GM13976 (cell line): ENCODE data around the gene AFF2.

Experiments used
- DNase-seq: peaks from one replicate; pipeline ENCODE4 v3.0.0; 2012; ENCODE audit warnings: low spot score
- in situ Hi-C: fragments of 300-500 bp; cut with MboI; formaldehyde crosslinking; loops from one replicate; pipeline ENCODE4 v1.12.0; 2022; ENCODE audit warnings: low sequenced_read_pairs, mixed read lengths, inconsistent platforms; ENCODE audit not compliant: unreplicated experiment
- TF ChIP-seq, protein P1 (sequence below): IDR thresholded peaks from 2 replicates; pipeline ENCODE4 v1.5.1; 2012; ENCODE audit warnings: borderline replicate concordance, mild to moderate bottlenecking; ENCODE audit not compliant: insufficient read depth; ENCODE audit errors: extremely low read depth, missing control alignments, control extremely low read depth

AFF2 gene

GRCh38 chrX:148610328-148610698 lies 109.9 kb downstream of the AFF2 start:
- in situ Hi-C loops = no loop called here
- TF ChIP-seq, protein P1, sequence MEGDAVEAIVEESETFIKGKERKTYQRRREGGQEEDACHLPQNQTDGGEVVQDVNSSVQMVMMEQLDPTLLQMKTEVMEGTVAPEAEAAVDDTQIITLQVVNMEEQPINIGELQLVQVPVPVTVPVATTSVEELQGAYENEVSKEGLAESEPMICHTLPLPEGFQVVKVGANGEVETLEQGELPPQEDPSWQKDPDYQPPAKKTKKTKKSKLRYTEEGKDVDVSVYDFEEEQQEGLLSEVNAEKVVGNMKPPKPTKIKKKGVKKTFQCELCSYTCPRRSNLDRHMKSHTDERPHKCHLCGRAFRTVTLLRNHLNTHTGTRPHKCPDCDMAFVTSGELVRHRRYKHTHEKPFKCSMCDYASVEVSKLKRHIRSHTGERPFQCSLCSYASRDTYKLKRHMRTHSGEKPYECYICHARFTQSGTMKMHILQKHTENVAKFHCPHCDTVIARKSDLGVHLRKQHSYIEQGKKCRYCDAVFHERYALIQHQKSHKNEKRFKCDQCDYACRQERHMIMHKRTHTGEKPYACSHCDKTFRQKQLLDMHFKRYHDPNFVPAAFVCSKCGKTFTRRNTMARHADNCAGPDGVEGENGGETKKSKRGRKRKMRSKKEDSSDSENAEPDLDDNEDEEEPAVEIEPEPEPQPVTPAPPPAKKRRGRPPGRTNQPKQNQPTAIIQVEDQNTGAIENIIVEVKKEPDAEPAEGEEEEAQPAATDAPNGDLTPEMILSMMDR = no peak
- no peak for DNase-seq

- TF ChIP-seq, protein P1 = no peak
- in situ Hi-C loops = no loop called here
- no peak for DNase-seq
These were observed 111.6 kb downstream of the AFF2 start for GRCh38 chrX:148611993-148612392.

DNA sequence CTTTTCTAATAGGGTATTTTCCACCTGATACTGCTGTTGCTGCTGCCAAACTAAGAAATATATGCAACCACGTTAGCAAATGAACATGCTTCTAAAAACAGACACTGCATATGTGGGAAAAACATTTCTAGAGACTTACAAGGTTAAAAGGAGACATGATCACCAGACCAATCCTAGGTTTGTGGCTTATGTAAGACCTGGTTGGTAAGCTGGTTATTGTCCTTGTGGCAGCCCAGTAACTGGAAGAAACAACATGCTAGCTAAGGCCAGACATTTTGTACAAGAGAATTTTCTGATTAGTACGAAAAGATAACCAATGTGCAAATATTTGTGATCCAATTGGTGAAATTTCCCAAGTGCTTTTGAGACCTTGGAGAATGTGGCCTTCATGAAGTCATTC lies 112.0 kb downstream of the AFF2 start:
- no peak for DNase-seq
- TF ChIP-seq, protein P1 = no peak
- in situ Hi-C loops = no loop called here

DNA sequence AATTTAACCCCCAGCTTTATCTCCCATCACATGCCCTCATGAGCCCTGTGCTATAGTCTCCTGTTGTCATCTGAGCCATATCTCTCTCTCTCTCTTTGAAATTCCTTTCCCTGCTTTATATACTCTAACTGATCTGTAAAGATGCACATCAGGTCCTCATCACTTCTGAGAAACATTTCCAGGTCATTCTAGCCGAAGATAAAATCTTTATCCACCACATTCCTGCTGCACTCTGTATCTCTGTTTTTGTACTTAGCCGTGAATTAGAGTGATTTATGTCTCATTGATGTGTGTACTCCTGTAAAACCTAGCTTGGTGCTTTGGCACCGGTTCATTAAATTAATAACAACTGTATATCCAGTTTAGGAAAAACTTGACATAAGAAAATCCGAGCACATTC lies 113.2 kb downstream of the AFF2 start:
- TF ChIP-seq, protein P1 = no peak
- in situ Hi-C loops = no loop called here
- DNase-seq = no peak

DNA sequence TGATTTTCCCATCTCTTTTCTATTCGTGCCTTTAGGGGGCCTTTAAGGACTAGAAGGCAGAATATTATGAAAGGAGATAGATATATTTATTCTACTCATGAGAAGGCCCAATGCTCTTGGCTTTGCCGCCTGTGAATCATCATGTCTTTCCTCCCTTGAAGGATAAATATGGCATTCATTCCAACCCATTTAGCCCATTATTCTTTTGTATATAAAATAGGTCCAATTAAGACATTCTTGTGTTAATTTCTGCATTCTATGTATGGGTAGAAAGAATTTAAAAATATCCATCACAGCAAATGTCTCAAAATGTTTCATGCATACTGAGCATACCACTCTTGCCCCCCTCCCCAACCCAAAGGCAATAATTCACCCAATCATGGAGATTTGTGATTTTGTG lies 115.1 kb downstream of the AFF2 start:
- TF ChIP-seq, protein P1 = no peak
- in situ Hi-C loops = no loop called here
- DNase-seq = no peak

- in situ Hi-C loops = no loop called here
- TF ChIP-seq, protein P1 = no peak
These were observed 118.3 kb downstream of the AFF2 start for GRCh38 chrX:148618470-148619445.

More at GRCh38 chrX:148618470-148619445, 118.3 kb downstream of the AFF2 start:
- DNase-seq = no peak
